Left colon (tissue), 2 donors: Measurements from ENCODE around the gene TMEM87B. TPM values are rescaled to one million over a fixed set of nuclear protein-coding genes. Genes with fewer than 3 reads are reported as not detected.

Experiments used
- total RNA-seq, 2 donors: library from RNA; stranded (reverse); fragmentation: NEBNext Ultra II Directional; extraction: Animal tissue kit (Norgen Biotek cat#: 25700); gene quantifications; one replicate each; pipeline ENCODE4 v1.2.1, GENCODE V29; 2021
- donor health status: DM: no; HTN: no; CAD: no.
- donor health status: DM: yes; HTN: yes; CAD: no.

TMEM87B gene
- total RNA-seq, 2 donors from 2014 or later: 72.6 to 81.3 TPM

Other genes starting within 250 kb of the TMEM87B start
- 10 to 100 TPM; 29.2 to 39.0 TPM for gene ANAPC1, start 171.1 kb upstream of the TMEM87B start, total RNA-seq
- gene MERTK, start 156.7 kb upstream of the TMEM87B start, total RNA-seq: 1 to 10 TPM; 9.0 to 9.2 TPM
- 1 to 10 TPM in 1 of 2 donors, under 1 TPM in 1; 0.70 to 1.5 TPM for gene FBLN7, start 83.1 kb downstream of the TMEM87B start, total RNA-seq
- 1 to 10 TPM; 5.1 to 8.1 TPM for gene ZC3H8, start 199.8 kb downstream of the TMEM87B start, total RNA-seq
- 1 to 10 TPM; 5.5 to 9.6 TPM for gene ZC3H6, start 220.3 kb downstream of the TMEM87B start, total RNA-seq